Measurements from ENCODE around the gene HM13.

The HM13 gene

GRCh38 chr20:31555203-31555775 lies 41.0 kb downstream of the HM13 start:
- Histone ChIP-seq H3K36me3 (ENCODE audit: control insufficient read depth, insufficient read depth, low read length) (no peaks in the 10 kb centered on the region), H3K4me2 (ENCODE audit: low read length) (no peak overlapping the region), H3K79me2 (no peaks in the 10 kb centered on the region), H2AFZ (no peak overlapping the region), H3K9ac (no peak overlapping the region), H3K4me3 (ENCODE audit: low read depth, low read length) (no peak overlapping the region), H3K27me3 (ENCODE audit: control insufficient read depth, insufficient read depth, low read length) (no peaks in the 10 kb centered on the region), H3K27ac (no peak overlapping the region), H3K4me1 (no peaks in the 10 kb centered on the region), H3K9me3 (ENCODE audit: control insufficient read depth, low read length) (no peaks in the 10 kb centered on the region)
- TF ChIP-seq CTCF (IDR thresholded peaks at IDR 0.05) = no peak

GRCh38 chr20:31559704-31560093 lies 45.5 kb downstream of the HM13 start:
- H3K4me2 ChIP-seq (ENCODE audit: low read length) = no peak overlapping the region
- H3K36me3 ChIP-seq (ENCODE audit: control insufficient read depth, insufficient read depth, low read length) = no peaks in the 10 kb centered on the region
- H3K27me3 ChIP-seq (ENCODE audit: control insufficient read depth, insufficient read depth, low read length) = no peaks in the 10 kb centered on the region
- no peak overlapping the region for H3K27ac ChIP-seq
- no peak overlapping the region for H3K9ac ChIP-seq
- no peak overlapping the region for H3K4me3 ChIP-seq (ENCODE audit: low read depth, low read length)
- no peaks in the 10 kb centered on the region for H3K9me3 ChIP-seq (ENCODE audit: control insufficient read depth, low read length)
- H2AFZ ChIP-seq = no peak overlapping the region
- TF ChIP-seq CTCF (IDR thresholded peaks at IDR 0.05) = no peak
- H3K79me2 ChIP-seq = no peaks in the 10 kb centered on the region
- H3K4me1 ChIP-seq = no peaks in the 10 kb centered on the region

GRCh38 chr20:31560094-31560745 lies 46.0 kb downstream of the HM13 start:
- Histone ChIP-seq H3K4me2 (ENCODE audit: low read length) (no peak overlapping the region), H3K36me3 (ENCODE audit: control insufficient read depth, insufficient read depth, low read length) (no peaks in the 10 kb centered on the region), H3K79me2 (no peaks in the 10 kb centered on the region), H3K27ac (no peak overlapping the region), H2AFZ (no peak overlapping the region), H3K27me3 (ENCODE audit: control insufficient read depth, insufficient read depth, low read length) (no peaks in the 10 kb centered on the region), H3K9ac (no peak overlapping the region), H3K9me3 (ENCODE audit: control insufficient read depth, low read length) (no peaks in the 10 kb centered on the region), H3K4me1 (no peaks in the 10 kb centered on the region), H3K4me3 (ENCODE audit: low read depth, low read length) (no peak overlapping the region)
- TF ChIP-seq CTCF (IDR thresholded peaks at IDR 0.05) = peak; percentile 85

GRCh38 chr20:31560746-31561598 lies 46.7 kb downstream of the HM13 start:
- TF ChIP-seq CTCF (IDR thresholded peaks at IDR 0.05) = no peak
- Histone ChIP-seq H3K4me2 (ENCODE audit: low read length) (no peak overlapping the region), H3K9ac (no peak overlapping the region), H3K79me2 (no peaks in the 10 kb centered on the region), H3K9me3 (ENCODE audit: control insufficient read depth, low read length) (no peaks in the 10 kb centered on the region), H3K36me3 (ENCODE audit: control insufficient read depth, insufficient read depth, low read length) (no peaks in the 10 kb centered on the region), H2AFZ (no peak overlapping the region), H3K4me1 (no peaks in the 10 kb centered on the region), H3K27ac (no peak overlapping the region), H3K27me3 (ENCODE audit: control insufficient read depth, insufficient read depth, low read length) (no peaks in the 10 kb centered on the region), H3K4me3 (ENCODE audit: low read depth, low read length) (no peak overlapping the region)
